ENCODE measurements around the gene FMN1.

The FMN1 gene

DNA sequence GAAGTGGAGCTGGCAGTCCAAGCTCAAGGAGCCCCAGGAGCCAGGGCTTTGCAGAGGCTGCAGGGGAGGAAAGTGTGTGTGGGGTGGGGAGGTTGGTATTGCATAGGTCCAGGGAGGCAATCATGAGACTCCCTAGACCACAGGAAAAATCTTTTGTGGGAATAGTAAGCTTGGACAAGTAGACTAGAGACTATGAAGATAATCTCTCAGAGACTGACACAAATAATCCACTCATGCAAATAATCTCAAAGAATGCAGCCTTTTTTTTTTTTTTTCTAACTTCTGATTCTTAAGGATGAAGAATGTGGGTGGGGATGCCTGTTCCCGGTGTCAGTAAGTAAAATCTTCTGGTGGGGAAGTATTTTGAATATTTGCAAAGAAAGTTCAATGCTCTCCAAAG lies 363.0 kb downstream of the FMN1 start:
- no peak for DNase-seq

DNA sequence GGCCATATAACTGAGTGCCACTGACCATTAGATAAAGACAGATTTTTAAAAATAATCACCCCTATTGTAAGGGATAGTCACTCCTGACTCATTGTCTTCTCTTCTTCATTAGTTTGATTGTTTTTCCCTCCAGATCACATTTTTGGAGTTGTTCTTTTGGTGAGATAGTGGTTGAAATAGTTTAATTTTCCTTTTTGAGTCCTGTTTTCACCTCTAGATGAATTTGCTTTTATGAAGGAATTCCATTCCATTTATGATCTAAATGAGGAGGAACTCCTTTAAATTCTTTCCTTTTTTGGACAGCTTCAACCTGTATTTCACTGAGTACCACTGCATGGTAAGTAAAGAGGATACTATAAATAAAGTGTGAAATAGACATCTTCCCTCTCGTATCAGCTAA lies 364.3 kb downstream of the FMN1 start:
- no peak for DNase-seq

DNA sequence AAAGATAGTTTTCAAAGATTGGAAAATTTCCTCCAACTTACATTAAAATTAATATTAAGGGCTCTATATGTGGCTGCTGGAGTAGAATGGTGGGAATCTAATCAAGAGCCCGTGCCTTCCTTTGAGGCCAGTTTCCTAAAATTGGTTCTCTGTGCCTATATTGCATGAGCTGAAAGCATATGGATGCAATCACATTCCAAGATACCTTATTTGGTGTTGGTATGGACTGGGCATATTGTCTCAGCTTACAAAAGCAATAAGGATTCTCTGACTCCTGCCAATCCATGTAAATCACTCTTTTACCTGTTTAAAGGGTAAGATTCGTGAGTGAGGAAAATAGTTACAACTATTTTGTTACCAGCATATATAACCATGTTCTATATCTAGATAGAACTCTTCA lies 365.1 kb downstream of the FMN1 start:
- DNase-seq, result no peak

DNA sequence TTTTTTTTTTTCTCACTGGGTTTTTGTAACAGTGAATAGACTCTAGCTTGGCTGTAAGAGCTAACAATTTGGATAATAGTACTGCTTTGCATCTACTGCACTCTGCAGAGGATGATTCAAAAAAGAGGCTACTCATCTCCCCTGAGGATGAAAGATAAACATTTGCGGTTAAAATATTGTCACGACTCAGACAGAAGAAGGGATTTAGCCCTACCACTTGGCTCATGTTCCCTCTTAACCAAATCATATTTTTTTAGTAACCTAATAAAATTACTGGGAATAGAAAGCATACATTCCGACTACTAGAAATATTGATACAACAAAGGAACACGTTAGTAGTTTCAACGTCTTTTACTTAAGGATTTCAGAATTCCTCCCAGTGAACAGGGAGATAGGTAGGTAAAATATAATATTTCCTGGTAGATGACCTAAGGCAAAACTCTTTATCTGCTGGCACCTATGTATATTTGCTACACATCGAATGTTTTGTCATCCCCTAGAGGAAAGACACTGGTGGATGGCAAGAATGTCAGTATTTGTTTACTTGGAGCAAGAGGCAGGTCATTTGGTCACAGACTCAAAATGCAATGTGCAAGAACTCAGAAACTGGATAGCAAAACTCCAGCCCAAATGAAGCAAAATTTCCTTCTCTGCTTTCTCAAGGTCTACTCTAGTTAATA lies 365.9 kb downstream of the FMN1 start:
- no peak for DNase-seq

DNA sequence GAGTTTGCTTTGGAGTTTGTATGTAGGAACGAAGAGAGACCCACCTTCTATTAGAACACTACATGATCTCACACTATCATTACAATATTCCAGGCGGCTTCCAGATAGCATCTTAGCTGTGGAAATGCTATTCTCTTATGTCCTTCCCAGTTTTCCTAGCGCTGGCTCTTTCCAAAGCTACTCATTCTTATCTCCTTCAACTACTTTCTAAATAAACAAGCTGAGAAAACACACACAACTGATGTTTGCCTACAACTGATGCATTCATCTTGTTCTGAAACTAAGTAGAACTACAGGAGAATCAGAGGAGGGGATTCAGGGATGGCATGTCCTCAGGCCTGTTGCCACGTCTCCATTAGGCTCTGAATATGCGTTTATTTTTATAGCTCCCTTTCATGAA lies 367.8 kb downstream of the FMN1 start:
- no peak for DNase-seq

DNA sequence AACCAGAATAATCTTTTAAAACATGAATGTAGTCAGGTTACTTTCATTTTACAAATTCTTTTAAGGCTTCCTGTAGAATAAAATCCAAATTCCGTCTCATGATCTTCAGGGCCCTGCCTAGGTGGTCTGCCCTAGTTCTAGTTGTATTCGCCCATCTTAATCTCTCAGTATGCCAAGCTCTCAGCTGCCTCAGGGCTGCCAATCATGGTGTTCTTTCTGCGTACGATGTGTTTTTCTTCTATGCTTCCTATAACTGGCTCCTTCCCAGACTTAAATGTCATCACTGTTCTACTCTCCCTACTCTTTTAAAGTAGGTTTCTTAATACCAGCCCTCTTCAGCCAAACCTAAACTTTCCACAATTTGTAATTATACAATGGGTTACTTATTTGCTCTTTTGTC lies 369.3 kb downstream of the FMN1 start:
- no peak for DNase-seq

DNA sequence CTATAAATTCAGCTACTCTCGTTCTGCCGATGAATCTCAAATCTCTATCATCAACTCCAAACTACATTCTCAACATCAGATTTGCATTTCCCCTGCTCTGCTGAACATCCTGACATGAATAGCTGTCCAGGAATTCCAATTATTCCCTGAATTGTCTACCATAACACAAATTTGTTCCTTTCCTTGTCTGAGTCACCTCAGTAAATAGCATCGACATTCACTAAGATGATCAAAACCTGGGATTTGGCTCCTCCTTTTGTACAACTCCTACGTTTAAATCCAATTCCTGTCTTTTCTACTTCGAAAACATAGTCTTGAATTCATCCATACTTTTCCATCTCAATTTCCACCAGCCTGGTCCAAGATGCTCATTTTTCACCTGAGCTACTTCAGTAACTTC lies 369.7 kb downstream of the FMN1 start:
- DNase-seq, result no peak

DNA sequence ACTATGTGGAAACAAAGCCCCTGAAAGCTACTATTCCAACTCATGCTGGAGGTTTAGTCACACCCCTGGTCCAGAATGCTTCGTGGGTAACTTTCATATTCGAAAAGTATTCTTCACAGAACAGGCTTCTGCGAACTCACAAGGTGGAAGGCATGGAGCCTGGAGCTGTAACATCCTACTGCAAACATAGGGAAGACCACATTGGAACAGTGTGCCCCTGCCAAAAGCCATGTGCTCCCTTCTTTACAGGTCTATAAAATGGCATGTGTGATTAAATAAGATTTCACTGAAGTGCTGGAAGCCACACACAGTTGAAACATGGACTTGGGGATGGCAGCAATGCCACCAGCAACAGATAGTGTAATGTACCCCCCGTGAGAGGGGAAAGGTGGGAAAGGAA lies 370.8 kb downstream of the FMN1 start:
- DNase-seq, result no peak

DNA sequence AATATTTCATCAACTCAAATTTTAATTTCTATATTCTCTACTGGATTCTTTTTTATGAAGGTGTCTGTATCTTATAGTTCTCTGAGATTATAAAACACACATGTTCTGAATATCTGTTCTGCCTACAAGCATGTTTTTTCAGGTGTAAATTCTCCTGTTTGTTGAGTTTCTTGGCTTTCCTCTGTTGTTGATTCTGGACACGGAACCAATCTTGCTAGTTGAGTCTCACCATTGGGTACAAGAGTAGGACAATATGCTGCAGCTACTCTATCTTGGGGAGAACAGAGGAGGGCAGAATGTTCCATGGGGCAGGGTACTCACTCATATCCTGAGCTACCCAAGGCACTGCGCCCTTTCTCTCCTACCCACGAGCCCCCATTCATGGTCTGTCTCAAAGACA lies 371.8 kb downstream of the FMN1 start:
- no peak for DNase-seq

DNA sequence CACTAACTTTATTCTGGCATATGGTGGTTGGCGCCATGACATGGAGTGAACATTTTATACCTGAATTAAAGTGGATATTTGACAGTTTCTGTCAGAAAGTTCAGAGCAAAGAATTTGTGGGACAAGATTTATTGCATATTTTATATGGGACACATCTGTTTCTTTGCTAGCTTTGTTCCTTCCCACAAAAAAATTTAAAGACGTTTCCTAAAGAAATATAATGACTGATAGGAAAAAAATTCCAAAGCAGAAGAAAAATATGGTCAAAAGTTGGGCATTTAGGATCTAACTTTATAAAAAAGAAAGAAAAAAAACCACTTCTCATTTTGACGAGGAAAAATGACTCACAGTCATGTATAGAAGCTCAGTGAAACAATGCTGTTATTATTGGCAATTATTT lies 375.1 kb downstream of the FMN1 start:
- no peak for DNase-seq

DNA sequence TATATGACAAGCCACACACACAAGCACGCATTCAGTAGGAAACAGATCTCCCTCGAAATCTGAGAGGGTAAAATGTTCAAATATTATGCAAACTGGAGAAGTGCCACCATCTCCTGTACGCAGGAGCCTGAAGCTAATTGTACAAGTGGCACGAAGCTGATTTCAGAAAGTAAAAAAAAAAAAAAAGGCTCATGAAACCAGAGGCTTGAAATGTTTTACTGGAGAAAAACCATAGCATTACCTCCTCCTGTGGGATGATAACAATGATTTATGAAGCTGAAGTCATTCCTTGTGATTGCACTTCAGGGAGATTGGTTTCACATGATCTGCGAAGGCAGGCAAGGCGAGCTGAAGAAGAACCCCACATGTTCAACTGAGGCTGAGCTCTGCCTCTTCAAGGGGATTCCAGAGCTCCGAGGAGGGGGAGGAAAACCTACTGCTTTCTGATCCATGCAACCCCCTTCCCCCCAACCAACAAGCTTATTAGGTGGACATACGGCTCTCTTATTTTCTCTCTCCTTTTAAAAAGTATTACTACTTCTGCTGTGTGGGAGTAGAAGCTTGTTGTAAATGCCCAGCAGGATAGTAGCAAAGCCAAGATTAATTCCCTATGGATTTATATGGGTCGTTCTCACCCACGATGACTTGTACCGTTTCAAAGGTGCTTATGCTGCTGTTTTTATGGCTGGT lies 375.6 kb downstream of the FMN1 start:
- no peak for DNase-seq

DNA sequence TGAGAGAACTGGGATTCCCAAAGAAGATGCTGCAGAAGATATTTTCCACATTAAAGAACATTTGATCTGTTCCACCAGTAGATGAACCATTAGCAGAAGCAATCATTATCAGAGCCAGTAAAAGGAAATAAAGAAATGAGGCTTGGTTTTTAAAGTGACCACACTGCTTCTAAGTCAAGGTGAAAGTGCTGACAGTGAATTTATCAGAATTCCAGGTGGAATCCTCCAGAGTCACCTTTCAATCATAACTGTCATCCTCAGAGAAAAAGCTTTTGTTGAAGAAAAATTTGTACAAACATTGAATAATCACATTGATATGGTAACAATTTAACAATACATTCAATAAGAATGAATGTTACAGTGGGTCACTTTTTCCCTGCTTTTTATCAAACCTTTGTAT lies 376.9 kb downstream of the FMN1 start:
- no peak for DNase-seq

DNA sequence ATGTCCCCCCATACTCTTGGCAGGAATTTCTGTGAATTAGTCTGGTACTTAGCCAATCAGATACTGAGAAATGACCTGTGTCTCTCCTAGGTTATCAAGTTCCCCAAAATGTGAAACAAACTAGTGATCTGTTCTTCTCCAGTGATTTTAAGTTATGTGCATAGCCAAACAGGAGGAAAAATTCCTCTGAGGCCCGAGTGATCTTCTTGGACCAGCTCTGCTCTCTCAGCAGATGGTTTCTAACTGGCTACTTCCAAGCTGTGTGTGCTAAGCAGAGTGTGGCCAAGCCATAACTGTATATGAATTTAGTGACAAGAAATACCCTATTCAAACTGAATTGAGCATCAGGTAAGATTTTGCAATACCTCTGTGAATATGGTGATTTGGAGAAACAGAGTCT lies 387.2 kb downstream of the FMN1 start:
- no peak for DNase-seq

DNA sequence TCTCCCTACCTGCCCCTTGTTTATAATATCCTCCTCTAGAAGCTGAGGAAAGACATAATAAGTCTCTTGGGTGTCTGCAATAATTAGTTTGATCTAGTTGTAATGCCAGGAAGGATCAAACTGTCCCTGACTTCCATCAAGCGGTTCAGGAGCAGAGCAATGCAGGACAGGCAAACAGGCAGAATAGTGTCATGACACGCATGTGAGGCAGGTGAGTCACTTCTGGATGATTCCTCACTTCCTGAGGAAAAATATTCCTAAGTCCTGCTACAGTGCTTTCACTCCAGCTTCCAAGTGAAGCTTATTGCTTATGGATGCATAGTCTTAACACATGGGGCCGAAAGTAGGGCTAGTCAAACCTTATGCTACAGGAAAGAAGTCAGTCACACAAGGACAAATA lies 390.9 kb downstream of the FMN1 start:
- no peak for DNase-seq

DNA sequence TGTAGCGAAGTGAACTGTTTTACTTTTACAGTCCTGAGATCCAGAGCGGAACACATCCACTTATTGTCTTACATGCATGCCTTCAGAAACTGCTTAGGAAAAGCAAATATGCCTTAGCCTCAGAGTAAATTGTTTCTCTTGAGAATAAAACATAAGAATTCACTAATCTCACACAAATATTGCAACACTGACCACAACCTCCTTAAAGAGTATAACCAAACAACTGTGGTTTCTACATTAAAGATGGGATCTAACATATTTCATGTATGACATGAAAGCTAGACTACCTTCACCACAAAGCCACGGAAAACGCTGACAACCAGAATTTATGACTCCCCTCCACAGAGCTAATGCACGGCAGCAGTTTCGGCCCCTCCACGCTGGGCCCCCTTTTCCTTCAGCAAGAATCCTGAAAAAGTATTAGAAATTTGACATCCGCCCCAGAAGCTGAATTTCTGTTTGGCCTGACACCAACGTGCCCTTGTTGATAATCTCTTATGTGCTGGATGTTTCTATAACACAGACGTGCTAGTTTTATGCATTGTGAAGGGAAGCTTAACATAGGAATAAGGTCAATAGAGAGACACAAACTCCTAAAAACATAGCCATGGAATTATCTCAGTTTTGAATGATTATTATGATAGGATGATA lies 392.1 kb downstream of the FMN1 start:
- no peak for DNase-seq

DNA sequence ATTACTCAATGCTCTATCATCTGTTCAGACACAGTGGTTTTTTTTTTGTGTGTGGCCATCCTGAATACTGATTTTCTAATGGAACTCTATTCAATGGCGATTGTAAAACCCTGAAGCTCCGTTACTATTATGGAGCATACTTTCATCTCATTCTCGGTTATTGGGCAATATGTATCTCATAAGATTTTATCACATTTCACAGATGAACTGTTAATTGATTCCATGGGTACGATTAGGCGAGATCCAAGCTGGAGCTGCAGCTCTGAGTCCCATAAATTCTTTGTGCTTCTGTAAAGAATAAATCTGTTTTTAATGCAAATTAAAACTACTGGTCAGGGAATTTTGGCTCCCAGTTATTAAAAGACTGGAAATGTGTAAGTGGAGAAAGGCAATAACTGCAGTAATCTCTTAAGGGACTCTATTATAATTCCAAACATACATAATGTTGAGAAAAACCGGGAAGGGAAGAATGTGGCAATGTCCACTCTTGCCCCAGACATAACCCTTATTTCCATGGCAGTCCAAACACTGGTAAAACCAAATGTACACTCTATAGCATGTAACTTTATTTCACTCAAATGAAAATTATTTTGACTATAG lies 394.5 kb downstream of the FMN1 start:
- DNase-seq, result no peak

DNA sequence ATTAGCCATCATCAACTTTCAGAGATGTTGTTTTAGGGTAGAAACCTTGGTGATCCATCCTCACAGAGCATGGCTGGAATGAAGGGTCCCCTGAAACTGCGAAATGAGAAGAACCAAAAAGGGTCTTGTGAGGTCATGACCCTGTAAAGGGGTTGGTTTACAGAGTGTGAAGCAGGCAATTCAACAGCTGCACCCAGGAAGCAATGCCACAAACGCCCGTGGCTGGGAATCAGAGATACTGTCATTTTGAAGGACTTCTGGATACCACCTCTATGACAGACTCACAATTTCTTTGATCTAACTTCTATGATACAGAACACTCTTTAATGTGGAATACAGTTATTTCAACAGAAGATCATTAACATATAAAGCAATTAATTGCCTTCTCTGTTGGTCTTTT lies 397.7 kb downstream of the FMN1 start:
- no peak for DNase-seq

DNA sequence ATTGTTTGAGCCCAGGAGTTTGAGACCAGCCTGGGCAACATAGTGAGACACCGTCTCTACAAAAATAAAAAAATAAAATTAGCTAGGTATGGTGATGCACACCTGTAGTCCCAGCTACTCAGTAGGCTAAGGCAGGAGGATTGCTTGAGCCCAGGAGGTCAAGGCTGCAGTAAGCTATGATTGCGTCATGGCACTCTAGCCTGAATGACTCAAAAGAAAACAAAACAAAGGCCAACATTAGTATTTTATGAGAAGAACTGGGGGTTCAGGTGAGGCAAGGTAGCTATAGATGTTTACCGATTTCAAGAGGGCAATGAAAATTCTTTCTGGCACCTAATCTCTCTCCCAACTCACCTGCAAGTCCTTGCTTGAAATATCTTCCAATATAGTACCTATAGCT lies 399.5 kb downstream of the FMN1 start:
- DNase-seq, result no peak

DNA sequence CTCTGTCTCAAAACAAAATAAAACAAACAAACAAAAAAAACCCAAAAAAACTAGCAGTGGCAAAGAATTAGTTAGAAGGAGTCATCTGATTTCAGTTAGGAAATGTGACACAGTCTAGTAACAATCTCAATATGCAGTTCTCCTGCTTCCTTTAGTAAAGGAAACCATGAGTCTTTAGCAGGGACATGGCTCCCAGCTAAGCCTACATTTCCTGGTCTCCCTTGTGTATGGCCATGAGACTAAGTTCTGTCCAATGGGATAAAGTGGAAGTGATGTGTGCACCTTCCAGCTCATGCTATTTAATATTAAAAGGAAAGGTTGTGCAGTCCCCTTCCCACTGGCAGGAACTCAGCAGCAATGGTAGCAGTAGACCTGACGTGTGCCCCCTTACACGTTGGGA lies 402.1 kb downstream of the FMN1 start:
- DNase-seq, result no peak

DNA sequence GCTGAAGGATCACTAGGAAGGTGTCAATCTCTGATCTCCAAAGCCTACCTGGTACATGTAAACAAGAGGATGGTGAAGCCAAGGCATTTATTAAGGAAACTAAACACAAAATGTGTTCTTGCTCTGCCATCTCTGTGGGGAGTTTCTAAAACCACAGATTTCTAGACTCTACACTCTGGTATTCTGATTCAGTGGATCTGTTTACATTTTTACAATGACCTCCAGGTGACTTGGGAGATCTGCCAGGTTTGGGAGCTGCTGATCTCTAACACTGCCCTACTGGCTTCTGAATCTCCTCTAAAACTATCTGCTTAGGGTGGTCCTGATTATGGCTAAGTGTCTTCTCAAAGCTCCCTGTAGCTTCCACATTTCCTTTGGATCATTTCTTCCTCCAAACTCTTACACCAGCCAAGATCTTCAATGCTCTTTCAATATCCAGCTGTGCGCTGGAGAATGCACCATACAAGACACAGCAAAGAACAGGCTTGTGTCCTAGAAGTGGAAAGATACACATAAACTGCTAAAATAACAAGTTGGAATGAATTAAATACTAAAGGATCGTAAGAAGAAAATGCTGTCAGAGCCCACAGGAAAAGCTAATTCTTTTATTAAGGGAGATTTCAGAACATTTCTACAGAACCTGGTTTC lies 404.0 kb downstream of the FMN1 start:
- DNase-seq, result no peak

DNA sequence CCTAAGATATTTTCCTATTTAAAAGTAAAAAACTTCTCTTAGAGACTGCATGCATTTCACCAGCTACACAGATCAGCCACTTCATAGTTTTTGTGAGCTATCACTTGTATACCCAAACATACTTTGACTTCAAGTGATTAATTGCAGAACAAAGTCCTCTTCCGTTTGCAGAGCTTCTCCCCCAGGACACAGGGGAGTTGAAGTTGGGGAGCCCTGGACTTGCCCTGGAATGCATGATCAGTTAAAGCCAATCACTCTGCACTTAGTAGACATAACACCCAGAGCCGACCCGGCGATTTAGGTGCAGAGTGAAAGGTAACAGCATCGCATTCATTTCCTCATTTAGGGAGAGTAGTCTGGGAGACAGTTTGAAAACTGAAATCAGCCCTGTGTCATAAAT lies 406.6 kb downstream of the FMN1 start:
- no peak for DNase-seq

DNA sequence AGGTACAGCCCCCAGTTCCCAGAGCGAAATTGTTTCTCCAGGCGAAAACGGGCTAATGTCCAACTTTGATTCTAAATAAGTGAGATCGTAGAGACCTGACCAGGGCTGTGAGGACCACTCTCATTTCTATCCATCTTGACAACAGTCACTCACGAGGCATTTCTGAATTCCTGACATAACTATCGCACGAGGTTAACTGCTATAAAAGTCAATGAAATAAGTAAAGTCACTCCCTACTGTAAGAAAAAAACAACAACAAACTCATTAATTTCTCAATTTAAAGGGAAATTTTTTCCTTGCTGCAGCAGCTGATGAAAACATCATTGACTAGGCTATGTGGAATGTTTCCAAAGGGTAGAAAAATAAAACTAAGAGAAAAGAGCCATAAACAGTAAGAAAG lies 407.6 kb downstream of the FMN1 start:
- no peak for DNase-seq
